ENCODE measurements around the gene MYO18A. TPM values are rescaled to one million over a fixed set of nuclear protein-coding genes. Genes with fewer than 3 reads are reported as not detected.

Gene MYO18A
- total RNA-seq, 4 donors from 2014 or later, result 112 to 191 (median 136) TPM

- WGBS, 2 donors (ENCODE audit: low coverage in 1 of 2), result 94% methylated on average over 5 of the region's 5 CpGs; no CpG with 5 or more reads in 1 of the 2 donors
- Histone ChIP-seq H3K36me3 (peaks cover 0 to 59% (median 25%) of the 10 kb centered on the region in 4 donors), H3K4me3 (no peak overlapping the region), H3K9me3 (no peaks in the 10 kb centered on the region), H3K27me3 (no peaks in the 10 kb centered on the region), H3K27ac (no peak overlapping the region), H3K4me1 (no peaks in the 10 kb centered on the region)
- DNase-seq, result no peak
- intact Hi-C loops (cut with DNase I; ENCODE audit: low total_unique reads), result no loop called here
- in situ Hi-C loops (cut with MboI; ENCODE audit: low pct_ligation_motif_present in 1 of 4, low pct_unique_long_range_greater_than_20kb in 1 of 4, low sequenced_read_pairs in 3 of 4), result no loop called here
- TF ChIP-seq POLR2AphosphoS5 (IDR thresholded peaks at IDR 0.05), result no peak
- no peak for TF ChIP-seq CTCF (IDR thresholded peaks at IDR 0.05)
- no peak for TF ChIP-seq EP300 (IDR thresholded peaks at IDR 0.05; ENCODE audit: low read depth)
- no peak for TF ChIP-seq POLR2A (IDR thresholded peaks at IDR 0.05)
Measured at GRCh38 chr17:29099527-29099926, 80.7 kb downstream of the MYO18A start.

GRCh38 chr17:29096094-29096493 lies 84.1 kb downstream of the MYO18A start:
- Histone ChIP-seq H3K27me3 (no peaks in the 10 kb centered on the region), H3K27ac (no peak overlapping the region), H3K9me3 (no peaks in the 10 kb centered on the region), H3K4me1 (no peaks in the 10 kb centered on the region), H3K4me3 (no peak overlapping the region), H3K36me3 (peaks cover 0 to 66% (median 21%) of the 10 kb centered on the region in 4 donors)
- DNase-seq, result no peak
- TF ChIP-seq POLR2AphosphoS5 (IDR thresholded peaks at IDR 0.05) (no peak), EP300 (IDR thresholded peaks at IDR 0.05; ENCODE audit: low read depth) (no peak), POLR2A (IDR thresholded peaks at IDR 0.05) (no peak), CTCF (IDR thresholded peaks at IDR 0.05) (no peak)
- in situ Hi-C loops (cut with MboI; ENCODE audit: low pct_ligation_motif_present in 1 of 4, low pct_unique_long_range_greater_than_20kb in 1 of 4, low sequenced_read_pairs in 3 of 4), result no loop called here
- intact Hi-C loops (cut with DNase I; ENCODE audit: low total_unique reads), result no loop called here
- WGBS, 2 donors (ENCODE audit: low coverage in 1 of 2), result 76% methylated on average over 6 of the region's 6 CpGs; no CpG with 5 or more reads in 1 of the 2 donors

GRCh38 chr17:29095439-29095838 lies 84.8 kb downstream of the MYO18A start:
- H3K4me1 ChIP-seq, result no peaks in the 10 kb centered on the region
- H3K27me3 ChIP-seq, result no peaks in the 10 kb centered on the region
- WGBS, 2 donors (ENCODE audit: low coverage in 1 of 2), result 96% methylated on average over 6 of the region's 6 CpGs; no CpG with 5 or more reads in 1 of the 2 donors
- no peak for DNase-seq
- no peak overlapping the region for H3K4me3 ChIP-seq
- intact Hi-C loops (cut with DNase I; ENCODE audit: low total_unique reads) (no loop called here), in situ Hi-C loops (cut with MboI; ENCODE audit: low pct_ligation_motif_present in 1 of 4, low pct_unique_long_range_greater_than_20kb in 1 of 4, low sequenced_read_pairs in 3 of 4) (no loop called here)
- no peak overlapping the region for H3K27ac ChIP-seq
- H3K9me3 ChIP-seq, result no peaks in the 10 kb centered on the region
- TF ChIP-seq EP300 (IDR thresholded peaks at IDR 0.05; ENCODE audit: low read depth), result no peak
- no peak for TF ChIP-seq POLR2A (IDR thresholded peaks at IDR 0.05)
- no peak for TF ChIP-seq POLR2AphosphoS5 (IDR thresholded peaks at IDR 0.05)
- no peak for TF ChIP-seq CTCF (IDR thresholded peaks at IDR 0.05)
- peaks cover 0 to 64% (median 23%) of the 10 kb centered on the region in 4 donors for H3K36me3 ChIP-seq

- no peaks in the 10 kb centered on the region for H3K27me3 ChIP-seq
- intact Hi-C loops (cut with DNase I; ENCODE audit: low total_unique reads), result no loop called here
- H3K4me1 ChIP-seq, result no peaks in the 10 kb centered on the region
- no peaks in the 10 kb centered on the region for H3K9me3 ChIP-seq
- in situ Hi-C loops (cut with MboI; ENCODE audit: low pct_ligation_motif_present in 1 of 4, low pct_unique_long_range_greater_than_20kb in 1 of 4, low sequenced_read_pairs in 3 of 4), result no loop called here
- H3K4me3 ChIP-seq, result no peak overlapping the region
- TF ChIP-seq CTCF (IDR thresholded peaks at IDR 0.05) (no peak), EP300 (IDR thresholded peaks at IDR 0.05; ENCODE audit: low read depth) (no peak), POLR2A (IDR thresholded peaks at IDR 0.05) (no peak), POLR2AphosphoS5 (IDR thresholded peaks at IDR 0.05) (no peak)
- H3K36me3 ChIP-seq, result peaks cover 0 to 73% (median 25%) of the 10 kb centered on the region in 4 donors
- WGBS, 2 donors (ENCODE audit: low coverage in 1 of 2), result 85 to 88% methylated on average over 4 to 10 of the region's 11 CpGs
- DNase-seq, result no peak
- no peak overlapping the region for H3K27ac ChIP-seq
Measured at GRCh38 chr17:29094101-29094708, 86.0 kb downstream of the MYO18A start.
